Caco-2 (cell line): ENCODE data around the gene GOLGA2. TPM values are rescaled to one million over a fixed set of nuclear protein-coding genes. Genes with fewer than 3 reads are reported as not detected.

ENCODE experiments used
- BruUV-seq: library from RNA; stranded (reverse); fragments of 400-500 nt; replicated peaks from 2 replicates; lab custom pipeline; 2021; lab: Mats Ljungman, UMichigan
- CTCF ChIA-PET: fragments of 300-600 bp; sonication (Branson Sonifier 250); formaldehyde crosslinking; loops from one replicate; lab custom pipeline; 2022; ENCODE audit warnings: antibody characterized with exemption; lab: Charles Lee
- POLR2A ChIA-PET: fragments of 300-600 bp; sonication (Branson Sonifier 250); formaldehyde crosslinking; loops from one replicate; lab custom pipeline; 2022; ENCODE audit warnings: antibody characterized with exemption; lab: Charles Lee
- DNase-seq, 2 experiments: peaks; one replicate each; pipeline versions ENCODE4 v3.0.0 to v3.0.0-alpha.2; 2020 to 2022
- H3K27me3 ChIP-seq: replicated peaks from 2 replicates; pipeline ENCODE4 v1.6.0; 2011; ENCODE audit warnings: low read length; ENCODE audit not compliant: control insufficient read depth, insufficient read depth
- H3K36me3 ChIP-seq: 2 replicates; pipeline ENCODE4 v1.5.1; 2011; ENCODE audit warnings: low read length; ENCODE audit not compliant: control insufficient read depth, insufficient read depth
- H3K4me1 ChIP-seq: fragments of 250-450 bp; sonication (Bioruptor Pico); 2 replicates; pipeline ENCODE4 v1.5.1; 2020; ENCODE audit warnings: mild to moderate bottlenecking
- H3K4me3 ChIP-seq: 2 replicates; pipeline ENCODE4 v1.5.1; 2011; ENCODE audit warnings: low read depth, mild to moderate bottlenecking, control low read depth, low read length
- H3K9me3 ChIP-seq: fragments of 250-450 bp; sonication (Bioruptor Pico); 2 replicates; pipeline ENCODE4 v1.5.1; 2020; ENCODE audit warnings: mild to moderate bottlenecking, moderate library complexity
- H3K27ac Mint-ChIP-seq: one replicate; pipeline ENCODE4 v1.8.0; 2022; ENCODE audit warnings: mixed read lengths; ENCODE audit not compliant: unreplicated experiment
- H3K27me3 Mint-ChIP-seq: one replicate; pipeline ENCODE4 v1.8.0; 2022; ENCODE audit warnings: mixed read lengths; ENCODE audit not compliant: insufficient read depth, unreplicated experiment
- H3K36me3 Mint-ChIP-seq: one replicate; pipeline ENCODE4 v1.8.0; 2022; ENCODE audit warnings: mild to moderate bottlenecking, mixed read lengths; ENCODE audit not compliant: insufficient read depth, unreplicated experiment
- H3K4me1 Mint-ChIP-seq: one replicate; pipeline ENCODE4 v1.8.0; 2022; ENCODE audit warnings: low read depth, mixed read lengths; ENCODE audit not compliant: unreplicated experiment
- H3K4me3 Mint-ChIP-seq: one replicate; pipeline ENCODE4 v1.8.0; 2022; ENCODE audit warnings: mild to moderate bottlenecking, moderate library complexity, mixed read lengths; ENCODE audit not compliant: unreplicated experiment
- H3K9me3 Mint-ChIP-seq: one replicate; pipeline ENCODE4 v1.8.0; 2022; ENCODE audit warnings: mixed read lengths; ENCODE audit not compliant: unreplicated experiment
- intact Hi-C: fragments of 100-400 bp; cut with micrococcal nuclease; formaldehyde crosslinking; loops from one replicate; pipeline ENCODE4 v1.10.0; 2022; ENCODE audit not compliant: unreplicated experiment
- total RNA-seq: library from RNA; stranded (reverse); gene quantifications from 2 replicates; pipeline ENCODE4 v1.2.3, GENCODE V29; 2022
- TF ChIP-seq, protein P1 (sequence below), 2 experiments: fragments of 200-600 bp in 1 of 2; IDR thresholded peaks; 1 replicate in 1 of 2; 2 replicates in 1 of 2; pipeline versions ENCODE4 v1.5.1 to v1.8.0; 2011 to 2022; ENCODE audit warnings: antibody characterized with exemption in 1 of 2, control low read depth in 1 of 2, inconsistent platforms in 1 of 2, low read depth in 1 of 2, low read length in 1 of 2, mild to moderate bottlenecking in 1 of 2, moderate library complexity in 1 of 2; ENCODE audit not compliant: insufficient read depth in 1 of 2, severe bottlenecking in 1 of 2, unreplicated experiment in 1 of 2

GOLGA2 gene
- total RNA-seq, 1 experiment from 2014 or later: 97.7 TPM

DNA sequence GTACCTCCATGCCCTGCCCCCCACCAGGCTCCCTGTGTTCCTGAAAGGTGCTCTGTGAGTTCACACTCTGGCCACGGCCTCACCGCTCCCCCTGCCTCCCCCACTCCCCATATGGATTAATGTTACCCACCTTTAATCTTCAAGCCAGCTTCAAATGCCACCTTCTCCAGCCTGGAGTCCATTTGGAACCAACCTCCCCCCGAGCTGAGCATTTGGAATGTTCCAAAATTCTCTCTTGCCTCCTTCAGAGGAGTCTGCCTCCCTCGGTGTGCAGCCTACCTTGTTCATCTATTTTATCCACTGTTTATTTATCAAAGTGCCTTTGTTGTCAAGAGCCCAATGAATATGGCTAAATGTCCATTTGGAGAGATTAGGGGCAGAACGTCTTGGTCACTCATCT lies 4.3 kb downstream of the GOLGA2 start:
- POLR2A ChIA-PET: no interaction called here
- H3K36me3 ChIP-seq: peaks cover 2% of the 10 kb centered on the region; the same call in 1 of the 2 replicates
- BruUV-seq: no TSS peak
- Mint-ChIP-seq H3K36me3 (peaks cover 71% of the 10 kb centered on the region), H3K9me3 (no peaks in the 10 kb centered on the region), H3K4me3 (no peak overlapping the region), H3K4me1 (peaks cover 2% of the 10 kb centered on the region), H3K27me3 (peaks cover 2% of the 10 kb centered on the region), H3K27ac (no peak overlapping the region)
- TF ChIP-seq, protein P1, sequence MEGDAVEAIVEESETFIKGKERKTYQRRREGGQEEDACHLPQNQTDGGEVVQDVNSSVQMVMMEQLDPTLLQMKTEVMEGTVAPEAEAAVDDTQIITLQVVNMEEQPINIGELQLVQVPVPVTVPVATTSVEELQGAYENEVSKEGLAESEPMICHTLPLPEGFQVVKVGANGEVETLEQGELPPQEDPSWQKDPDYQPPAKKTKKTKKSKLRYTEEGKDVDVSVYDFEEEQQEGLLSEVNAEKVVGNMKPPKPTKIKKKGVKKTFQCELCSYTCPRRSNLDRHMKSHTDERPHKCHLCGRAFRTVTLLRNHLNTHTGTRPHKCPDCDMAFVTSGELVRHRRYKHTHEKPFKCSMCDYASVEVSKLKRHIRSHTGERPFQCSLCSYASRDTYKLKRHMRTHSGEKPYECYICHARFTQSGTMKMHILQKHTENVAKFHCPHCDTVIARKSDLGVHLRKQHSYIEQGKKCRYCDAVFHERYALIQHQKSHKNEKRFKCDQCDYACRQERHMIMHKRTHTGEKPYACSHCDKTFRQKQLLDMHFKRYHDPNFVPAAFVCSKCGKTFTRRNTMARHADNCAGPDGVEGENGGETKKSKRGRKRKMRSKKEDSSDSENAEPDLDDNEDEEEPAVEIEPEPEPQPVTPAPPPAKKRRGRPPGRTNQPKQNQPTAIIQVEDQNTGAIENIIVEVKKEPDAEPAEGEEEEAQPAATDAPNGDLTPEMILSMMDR (IDR thresholded peaks at IDR 0.05; ENCODE audit: insufficient read depth in 1 of 2, low read depth in 1 of 2, low read length in 1 of 2, severe bottlenecking in 1 of 2, unreplicated experiment in 1 of 2): no peak
- H3K27me3 ChIP-seq: no peaks in the 10 kb centered on the region
- intact Hi-C loops: no loop called here
- DNase-seq: no peak
- H3K9me3 ChIP-seq: no peaks in the 10 kb centered on the region
- CTCF ChIA-PET: no interaction called here
- no peak overlapping the region for H3K4me3 ChIP-seq
- no peaks in the 10 kb centered on the region for H3K4me1 ChIP-seq

DNA sequence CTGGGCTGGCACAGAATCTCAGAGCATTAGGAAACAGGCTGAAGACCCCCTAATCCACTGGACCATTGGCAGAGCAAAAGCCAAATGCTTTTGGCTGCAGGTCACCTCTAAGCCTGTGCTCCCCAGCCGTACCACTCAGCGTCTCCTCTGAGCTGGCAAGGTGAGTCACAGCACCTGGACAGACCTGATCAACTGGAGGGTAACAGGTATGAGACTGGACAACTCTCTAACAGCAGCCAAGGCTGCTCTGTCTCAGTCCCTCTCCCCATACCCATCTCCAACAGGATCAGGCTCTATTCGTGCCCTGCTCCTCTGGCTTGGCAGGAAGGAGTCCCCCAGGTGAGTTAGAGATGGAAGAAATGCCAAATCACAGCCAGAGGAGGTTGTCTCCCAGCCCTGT lies 4.7 kb downstream of the GOLGA2 start:
- Histone ChIP-seq H3K27me3 (no peaks in the 10 kb centered on the region), H3K4me3 (no peak overlapping the region), H3K36me3 (peaks cover 2% of the 10 kb centered on the region; the same call in 1 of the 2 replicates), H3K4me1 (no peaks in the 10 kb centered on the region), H3K9me3 (no peaks in the 10 kb centered on the region)
- no TSS peak for BruUV-seq
- no peaks in the 10 kb centered on the region for H3K9me3 Mint-ChIP-seq
- CTCF ChIA-PET: no interaction called here
- no peaks in the 10 kb centered on the region for H3K4me1 Mint-ChIP-seq
- DNase-seq: no peak
- POLR2A ChIA-PET: no interaction called here
- TF ChIP-seq, protein P1 (IDR thresholded peaks at IDR 0.05; ENCODE audit: insufficient read depth in 1 of 2, low read depth in 1 of 2, low read length in 1 of 2, severe bottlenecking in 1 of 2, unreplicated experiment in 1 of 2): no peak
- H3K4me3 Mint-ChIP-seq: no peak overlapping the region
- H3K36me3 Mint-ChIP-seq: peaks cover 71% of the 10 kb centered on the region
- H3K27ac Mint-ChIP-seq: no peak overlapping the region
- intact Hi-C loops: no loop called here
- no peaks in the 10 kb centered on the region for H3K27me3 Mint-ChIP-seq

DNA sequence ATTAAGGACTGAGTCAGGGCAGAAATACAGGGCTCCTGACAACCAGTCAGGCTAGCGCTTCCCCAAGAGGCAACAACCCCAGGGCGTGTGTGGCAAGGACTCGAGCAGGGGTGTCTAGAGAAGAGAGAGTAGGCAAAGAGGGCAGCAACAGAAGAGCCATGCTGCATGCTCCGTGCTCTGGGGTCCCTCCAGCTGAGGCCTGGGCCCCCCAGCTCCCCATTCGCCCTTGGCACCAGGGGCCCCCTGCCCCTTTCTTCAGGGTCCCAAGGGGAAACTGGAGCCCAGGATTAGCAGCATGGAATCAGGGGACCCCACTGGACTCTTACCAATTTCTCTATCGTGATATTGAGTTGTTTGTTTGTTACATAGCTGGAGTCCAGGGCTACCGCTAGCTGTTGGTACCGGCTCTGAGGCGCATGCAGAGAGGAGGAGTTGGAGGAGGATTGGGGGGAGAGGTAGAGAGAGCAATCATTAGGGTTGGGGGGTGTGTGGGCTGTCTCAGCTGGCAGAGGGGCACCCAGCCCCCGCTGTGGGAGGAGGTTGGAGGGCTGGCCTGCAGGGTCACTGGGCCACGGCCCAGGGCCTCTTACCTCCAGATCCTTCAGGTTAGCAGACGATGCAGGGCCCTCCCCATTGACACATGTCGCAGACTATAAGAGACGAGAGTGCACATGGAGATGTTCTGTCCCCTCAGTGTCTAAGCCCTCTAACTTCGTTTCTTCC lies 8.8 kb downstream of the GOLGA2 start:
- H3K36me3 ChIP-seq: peaks cover 2% of the 10 kb centered on the region; the same call in 1 of the 2 replicates
- CTCF ChIA-PET: no interaction called here
- H3K27me3 ChIP-seq: no peaks in the 10 kb centered on the region
- no peak for DNase-seq
- H3K4me3 Mint-ChIP-seq: no peak overlapping the region
- H3K27ac Mint-ChIP-seq: no peak overlapping the region
- H3K4me1 Mint-ChIP-seq: no peaks in the 10 kb centered on the region
- intact Hi-C loops: no loop called here
- no peaks in the 10 kb centered on the region for H3K27me3 Mint-ChIP-seq
- TF ChIP-seq, protein P1 (IDR thresholded peaks at IDR 0.05; ENCODE audit: insufficient read depth in 1 of 2, low read depth in 1 of 2, low read length in 1 of 2, severe bottlenecking in 1 of 2, unreplicated experiment in 1 of 2): no peak
- POLR2A ChIA-PET: no interaction called here
- H3K9me3 Mint-ChIP-seq: no peaks in the 10 kb centered on the region
- H3K4me3 ChIP-seq: no peak overlapping the region
- H3K4me1 ChIP-seq: no peaks in the 10 kb centered on the region
- BruUV-seq: no TSS peak
- H3K36me3 Mint-ChIP-seq: peaks cover 64% of the 10 kb centered on the region
- no peaks in the 10 kb centered on the region for H3K9me3 ChIP-seq
